GM19328 (cell line): Measurements from ENCODE around the gene ARPC2.
A peak's percentile ranks its signal among the peaks of the same experiment; 100 is the strongest.

Experiments
- ATAC-seq: cut with Tn5 transposase; IDR thresholded peaks from one replicate; pipeline ENCODE4 v1.9.1; 2021; ENCODE audit warnings: mild to moderate bottlenecking, moderate library complexity; ENCODE audit not compliant: unreplicated experiment

ARPC2 gene

GRCh38 chr2:218252509-218253231 is 35.7 kb downstream of the ARPC2 start:
- ATAC-seq, result no peak

DNA sequence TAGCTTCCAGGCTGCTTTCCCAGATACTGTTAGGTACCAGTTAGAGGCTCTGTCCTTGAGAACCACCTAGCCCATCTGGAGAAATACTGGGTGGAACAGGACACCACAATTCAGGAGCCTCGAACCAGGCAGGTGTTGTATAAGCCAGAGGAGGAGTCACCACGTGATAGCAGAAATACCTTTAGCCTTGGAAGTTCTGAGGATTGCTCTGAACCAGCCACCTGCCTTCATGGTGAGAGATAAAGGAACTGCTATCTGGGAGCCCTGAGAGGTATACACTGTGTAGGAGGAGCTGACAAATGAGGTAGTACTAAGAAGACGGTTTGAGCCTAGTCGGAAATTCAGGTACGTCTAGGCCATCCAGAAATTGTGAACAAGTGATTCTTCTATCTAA is 36.2 kb downstream of the ARPC2 start:
- no peak for ATAC-seq

DNA sequence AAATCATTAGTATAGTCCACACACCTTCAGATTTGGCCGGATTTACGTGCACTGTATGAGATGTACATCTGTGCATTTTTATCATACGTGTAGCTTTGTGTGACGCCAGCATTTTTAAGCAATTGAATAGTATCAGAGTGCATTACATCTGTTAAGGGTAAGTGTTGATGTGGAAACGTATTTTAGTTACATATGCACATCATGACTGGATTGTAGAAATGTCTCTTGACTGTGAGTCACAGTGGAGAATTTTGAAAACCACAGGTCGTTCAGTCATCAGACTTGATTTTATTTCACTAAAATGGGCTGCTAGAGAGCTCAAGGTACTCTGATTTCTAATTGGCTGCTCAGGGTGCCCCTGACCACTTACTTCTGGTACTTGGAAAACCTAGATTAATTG is 38.5 kb downstream of the ARPC2 start:
- ATAC-seq, result no peak

DNA sequence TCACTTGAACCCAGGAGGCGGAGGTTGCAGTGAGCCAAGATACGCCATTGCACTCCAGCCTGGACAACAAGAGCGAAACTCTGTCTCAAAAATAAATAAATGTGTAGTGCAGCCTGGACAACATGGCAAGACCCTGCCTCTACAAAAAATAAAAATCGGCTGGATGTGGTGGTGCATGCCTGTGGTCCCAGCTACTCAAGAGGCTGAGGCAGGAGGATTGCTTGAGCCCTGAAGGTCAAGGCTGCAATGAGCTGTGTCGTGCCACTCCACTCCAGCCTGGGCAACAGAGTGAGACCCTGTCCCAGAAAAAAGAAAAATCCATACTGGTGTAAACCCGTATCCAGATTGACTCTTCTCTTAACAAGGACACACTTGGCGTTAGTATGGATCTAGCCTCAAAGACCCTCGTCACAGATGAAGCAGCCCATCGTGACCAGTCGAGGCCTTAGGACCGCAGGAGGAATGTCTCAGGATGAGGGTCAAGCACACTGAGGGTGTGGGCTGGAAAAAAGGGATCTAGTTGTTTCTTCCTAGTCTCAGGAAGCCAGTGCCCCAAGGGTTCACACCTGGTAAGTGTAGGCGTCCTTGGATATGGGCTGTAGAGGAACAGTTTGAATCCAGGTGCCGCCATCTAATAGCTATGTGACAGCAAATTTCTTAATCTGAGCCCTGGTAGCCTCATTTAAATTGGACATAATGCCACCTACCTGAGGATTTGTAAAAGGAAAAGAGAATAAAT is 39.8 kb downstream of the ARPC2 start:
- no peak for ATAC-seq

- ATAC-seq, result peak; percentile 71
Observed at GRCh38 chr2:218257390-218257981, 40.5 kb downstream of the ARPC2 start.

- ATAC-seq, result no peak
Observed at GRCh38 chr2:218259099-218259961, 42.3 kb downstream of the ARPC2 start.

DNA sequence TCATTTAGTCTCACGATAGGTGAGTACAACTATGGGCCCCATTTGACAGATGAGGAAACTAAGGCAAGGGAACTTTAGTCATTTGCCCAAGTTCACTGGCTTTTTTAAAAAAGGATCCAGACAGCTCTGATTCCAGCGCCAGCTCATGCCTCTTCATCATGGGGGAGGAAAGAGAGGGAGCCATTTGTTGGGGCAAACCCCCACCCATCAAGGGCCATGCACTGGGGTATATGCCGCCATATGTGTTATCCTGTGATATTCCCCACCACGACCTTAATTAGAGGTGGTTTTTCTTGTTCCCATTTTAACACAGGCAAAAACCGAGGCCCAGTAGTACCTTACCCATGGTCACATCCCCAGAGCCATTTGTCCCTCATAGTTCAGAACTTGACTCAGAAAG is 43.2 kb downstream of the ARPC2 start:
- no peak for ATAC-seq

DNA sequence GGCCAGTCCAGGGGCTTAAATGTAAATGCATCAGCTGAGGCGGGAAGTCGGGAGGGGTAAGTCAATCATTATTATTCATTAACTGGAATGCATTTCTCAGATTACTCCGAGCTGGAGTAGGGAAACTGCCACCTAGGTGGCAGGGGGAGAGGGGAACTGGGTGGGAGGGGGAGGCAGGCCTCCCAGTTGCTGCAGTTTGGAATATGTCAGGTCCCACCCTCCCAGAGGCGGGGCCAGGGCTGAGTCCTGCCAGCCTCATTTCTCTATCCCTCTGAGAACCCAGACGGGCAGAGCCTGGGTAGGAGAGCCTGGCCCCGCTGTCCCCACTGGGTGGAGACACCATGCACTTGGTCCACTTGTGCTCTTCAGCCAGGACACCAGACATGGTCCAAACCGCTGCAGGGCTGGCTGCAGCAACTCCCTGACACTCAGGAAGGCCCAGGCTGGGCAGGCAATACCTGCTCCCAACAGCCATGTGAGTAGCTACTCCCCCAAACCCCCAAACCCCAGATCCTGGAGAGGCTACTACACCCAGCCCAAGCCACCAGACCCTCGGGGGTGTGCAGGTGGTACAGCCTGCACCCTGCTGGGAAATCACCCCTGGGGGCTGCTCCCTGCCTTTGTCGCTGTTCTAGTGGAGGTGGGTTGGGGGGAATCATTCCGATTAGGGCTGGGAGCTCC is 43.9 kb downstream of the ARPC2 start, which contains the start of gene GPBAR1:
Gene GPBAR1, plus strand, starts transcription at position 274 of the 681 bp plus-strand sequence. CDS start 1,710 bp downstream, outside the sequence.
- no peak for ATAC-seq

- no peak for ATAC-seq
Observed at GRCh38 chr2:218261423-218262236, 44.6 kb downstream of the ARPC2 start.

GRCh38 chr2:218262237-218262600 is 45.2 kb downstream of the ARPC2 start:
- no peak for ATAC-seq

DNA sequence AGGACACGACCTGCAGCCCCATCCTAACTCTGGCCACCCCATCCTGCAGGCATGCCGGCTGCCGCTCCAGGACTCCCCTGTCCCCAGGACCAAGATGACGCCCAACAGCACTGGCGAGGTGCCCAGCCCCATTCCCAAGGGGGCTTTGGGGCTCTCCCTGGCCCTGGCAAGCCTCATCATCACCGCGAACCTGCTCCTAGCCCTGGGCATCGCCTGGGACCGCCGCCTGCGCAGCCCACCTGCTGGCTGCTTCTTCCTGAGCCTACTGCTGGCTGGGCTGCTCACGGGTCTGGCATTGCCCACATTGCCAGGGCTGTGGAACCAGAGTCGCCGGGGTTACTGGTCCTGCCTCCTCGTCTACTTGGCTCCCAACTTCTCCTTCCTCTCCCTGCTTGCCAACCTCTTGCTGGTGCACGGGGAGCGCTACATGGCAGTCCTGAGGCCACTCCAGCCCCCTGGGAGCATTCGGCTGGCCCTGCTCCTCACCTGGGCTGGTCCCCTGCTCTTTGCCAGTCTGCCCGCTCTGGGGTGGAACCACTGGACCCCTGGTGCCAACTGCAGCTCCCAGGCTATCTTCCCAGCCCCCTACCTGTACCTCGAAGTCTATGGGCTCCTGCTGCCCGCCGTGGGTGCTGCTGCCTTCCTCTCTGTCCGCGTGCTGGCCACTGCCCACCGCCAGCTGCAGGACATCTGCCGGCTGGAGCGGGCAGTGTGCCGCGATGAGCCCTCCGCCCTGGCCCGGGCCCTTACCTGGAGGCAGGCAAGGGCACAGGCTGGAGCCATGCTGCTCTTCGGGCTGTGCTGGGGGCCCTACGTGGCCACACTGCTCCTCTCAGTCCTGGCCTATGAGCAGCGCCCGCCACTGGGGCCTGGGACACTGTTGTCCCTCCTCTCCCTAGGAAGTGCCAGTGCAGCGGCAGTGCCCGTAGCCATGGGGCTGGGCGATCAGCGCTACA is 45.9 kb downstream of the ARPC2 start:
- ATAC-seq, result no peak

GRCh38 chr2:218263817-218264641 is 47.0 kb downstream of the ARPC2 start:
- ATAC-seq, result no peak

DNA sequence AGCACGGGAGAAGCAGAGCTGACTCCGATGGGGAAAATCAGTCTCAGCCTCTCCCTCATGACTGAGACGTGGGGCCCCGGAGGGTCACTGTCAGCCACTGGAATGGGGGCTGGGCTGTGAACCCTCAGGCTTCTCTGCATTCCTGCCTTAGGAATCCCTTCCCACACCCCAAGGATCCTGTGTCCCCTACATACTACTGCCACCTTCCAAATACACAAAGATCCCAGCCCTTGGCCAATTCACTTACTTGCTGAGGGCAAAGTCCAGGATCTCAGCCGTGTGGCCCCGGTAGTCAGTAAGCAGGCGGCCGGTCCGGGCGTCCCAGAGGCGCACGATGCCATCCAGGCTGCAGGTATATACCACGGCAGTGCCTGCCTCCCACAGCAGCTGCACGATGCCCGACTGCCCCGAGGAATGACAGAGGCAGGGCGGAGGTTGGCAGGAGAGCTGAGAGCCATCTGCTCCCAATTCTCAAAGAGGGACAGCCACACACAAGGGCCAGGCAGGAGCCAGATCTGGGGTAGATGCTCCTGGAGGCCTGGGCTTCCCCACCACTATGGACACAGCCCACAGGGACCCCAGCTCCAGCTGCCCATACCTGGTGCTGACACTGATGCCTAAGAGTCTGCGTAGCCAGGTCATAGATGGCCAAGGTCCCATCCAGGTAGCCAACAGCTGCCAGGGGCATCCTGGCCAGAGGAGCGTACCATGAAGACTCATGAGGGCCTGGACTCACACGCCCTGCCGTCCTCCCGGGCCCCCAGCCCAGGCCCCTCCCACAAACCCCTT is 48.0 kb downstream of the ARPC2 start:
- ATAC-seq, result no peak

DNA sequence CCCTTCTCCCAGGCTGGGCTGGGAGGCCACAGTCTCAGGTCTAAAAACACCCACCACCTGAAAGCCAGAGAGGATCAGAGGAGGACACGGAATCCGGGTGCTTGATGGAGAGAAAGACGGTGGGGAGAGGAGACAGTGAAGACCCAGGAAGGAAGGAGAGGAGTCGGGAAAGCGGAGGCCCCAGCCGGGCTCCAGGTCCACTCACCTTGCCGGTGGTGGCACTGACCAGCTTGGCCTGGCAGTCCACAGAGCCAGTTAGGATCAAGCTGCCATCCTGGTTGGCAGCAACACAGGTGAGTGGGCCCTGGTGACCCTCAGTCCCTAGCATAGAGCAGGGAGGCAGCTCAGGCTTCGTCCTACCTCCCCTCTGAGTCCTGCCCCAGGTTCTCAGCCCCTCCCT is 48.6 kb downstream of the ARPC2 start:
- no peak for ATAC-seq

- no peak for ATAC-seq
Observed at GRCh38 chr2:218266316-218266979, 49.5 kb downstream of the ARPC2 start.

DNA sequence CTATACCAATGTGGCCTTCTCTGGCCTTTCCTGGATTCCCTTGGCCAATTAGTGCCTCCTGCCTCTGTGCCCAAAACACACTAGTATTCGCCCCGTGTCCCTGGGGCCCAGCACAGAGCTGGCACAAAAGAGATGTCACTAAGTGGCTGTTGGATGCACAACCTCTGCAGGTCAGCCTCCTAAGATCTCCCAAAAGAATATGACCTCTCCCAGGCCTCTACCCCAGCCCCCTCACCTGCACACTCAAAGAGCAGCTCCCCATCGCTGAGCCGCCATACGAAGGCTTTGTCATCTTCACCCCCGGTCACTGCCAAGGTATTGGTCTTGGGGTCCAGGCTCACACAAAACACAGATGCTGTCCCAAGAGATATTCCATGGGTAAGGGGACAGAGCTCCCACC is 50.3 kb downstream of the ARPC2 start:
- no peak for ATAC-seq
